Stromal cell of bone marrow (primary cell): ENCODE data around the gene SGK1.
A peak's percentile ranks its signal among the peaks of the same experiment; 100 is the strongest.

Experiments used
- DNase-seq: peaks from one replicate; pipeline ENCODE4 v3.0.0-alpha.2; 2012; ENCODE audit warnings: low read depth

SGK1 gene

DNA sequence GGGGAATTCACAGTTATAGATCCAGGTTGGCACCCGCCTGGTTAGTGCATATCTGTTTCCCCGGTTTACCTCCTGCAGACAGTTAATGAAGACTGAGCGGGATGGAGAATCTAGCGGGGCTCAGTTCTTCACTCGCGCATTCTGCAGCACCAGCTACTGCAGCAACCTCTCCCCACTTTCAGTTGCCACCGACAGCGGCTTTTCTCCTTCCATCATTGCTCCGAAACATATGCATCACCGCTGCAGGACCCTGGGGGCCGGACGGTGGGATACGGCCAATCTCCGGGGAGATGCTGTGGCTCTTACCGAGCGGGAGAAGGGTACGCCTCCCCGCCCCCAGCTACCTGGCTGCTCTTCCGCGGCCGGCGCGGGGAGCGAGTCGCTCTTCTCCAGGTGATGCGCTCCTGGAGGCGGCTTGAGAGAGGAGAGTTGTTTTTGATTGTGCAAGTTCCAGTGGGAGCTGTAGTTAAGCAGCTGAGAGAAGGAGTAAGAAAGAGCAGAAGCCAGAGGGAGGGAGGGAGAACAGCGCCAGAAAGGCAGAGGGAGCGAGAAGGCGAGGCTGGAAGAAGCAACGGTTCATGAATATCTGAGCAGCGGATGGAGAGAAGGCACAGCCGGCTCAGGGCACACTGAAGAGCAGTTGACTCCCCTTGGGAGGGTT lies at the start of gene SGK1:
TSS of gene SGK1 (minus strand) at position 642 of the 661 bp plus-strand sequence. CDS start 652 bp downstream, outside the sequence.
- DNase-seq = no peak

DNA sequence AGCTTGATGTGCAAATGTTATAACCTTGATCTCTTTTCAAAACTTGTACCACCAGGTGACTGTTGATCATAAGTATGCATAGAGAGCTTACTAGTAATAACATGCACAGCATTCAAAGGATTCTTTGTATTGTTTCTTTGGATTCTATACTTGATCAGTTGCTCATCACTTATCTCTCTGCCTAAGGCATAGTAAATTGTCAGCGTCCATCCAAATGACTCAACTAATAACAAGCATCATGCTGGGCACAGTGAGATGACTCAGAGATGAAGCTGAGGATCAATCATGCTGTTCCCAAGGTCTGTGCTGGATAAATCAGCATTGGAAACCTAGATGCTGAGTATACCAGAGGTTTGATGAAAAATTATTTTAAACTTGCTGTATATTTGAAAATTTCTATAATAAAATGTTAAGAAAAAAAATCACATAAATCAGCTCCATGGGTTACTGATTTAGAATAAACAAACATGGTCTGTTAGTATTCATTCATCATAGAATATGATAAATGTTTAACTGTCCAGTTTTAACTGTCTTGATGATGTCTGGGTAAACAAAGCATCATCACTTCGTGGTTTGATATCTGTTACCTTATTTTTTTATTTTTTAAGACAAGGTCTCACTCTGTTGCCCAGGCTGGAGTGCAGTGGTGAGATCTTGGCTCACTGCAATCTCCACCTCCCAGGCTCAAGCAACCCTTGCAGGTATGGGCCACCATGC lies 45.6 kb upstream of the SGK1 start:
- DNase-seq = peak; percentile 83

DNA sequence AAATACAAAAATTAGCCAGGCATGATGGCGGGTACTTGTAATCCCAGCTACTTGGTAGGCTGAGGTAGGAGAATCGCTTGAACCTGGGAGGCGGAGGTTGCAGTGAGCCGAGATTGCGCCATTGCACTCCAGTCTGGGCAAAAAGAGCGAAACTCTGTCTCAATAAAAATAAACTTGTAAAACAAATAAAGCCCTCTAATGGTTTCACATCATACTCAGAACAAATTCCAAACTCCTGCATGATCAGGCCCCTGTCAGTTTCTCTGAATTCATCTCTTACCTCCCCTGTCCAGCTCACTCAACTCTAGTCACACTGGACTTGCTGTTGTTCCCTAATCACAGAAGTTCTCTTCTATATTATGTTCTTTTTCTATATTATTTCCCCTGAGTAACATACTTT lies 43.1 kb upstream of the SGK1 start:
- no peak for DNase-seq

DNA sequence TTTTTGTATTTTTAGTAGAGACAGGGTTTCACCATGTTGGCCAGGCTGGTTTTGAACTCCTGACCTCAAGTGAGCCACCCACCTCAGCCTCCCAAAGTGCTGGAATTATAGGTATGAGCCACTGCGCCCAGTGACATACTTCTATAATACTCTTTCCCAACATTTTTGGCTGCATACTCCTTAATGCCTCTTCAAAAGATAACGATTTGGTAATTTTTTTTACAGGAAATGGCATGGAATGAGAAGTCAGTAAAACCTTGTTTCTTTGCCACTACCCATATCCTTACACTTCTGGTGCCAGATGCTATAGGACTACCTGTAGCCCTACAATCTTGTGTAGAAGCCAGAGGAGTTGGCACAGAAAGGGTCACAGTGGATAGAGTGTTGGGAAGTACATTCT lies 41.4 kb upstream of the SGK1 start:
- DNase-seq = no peak

DNA sequence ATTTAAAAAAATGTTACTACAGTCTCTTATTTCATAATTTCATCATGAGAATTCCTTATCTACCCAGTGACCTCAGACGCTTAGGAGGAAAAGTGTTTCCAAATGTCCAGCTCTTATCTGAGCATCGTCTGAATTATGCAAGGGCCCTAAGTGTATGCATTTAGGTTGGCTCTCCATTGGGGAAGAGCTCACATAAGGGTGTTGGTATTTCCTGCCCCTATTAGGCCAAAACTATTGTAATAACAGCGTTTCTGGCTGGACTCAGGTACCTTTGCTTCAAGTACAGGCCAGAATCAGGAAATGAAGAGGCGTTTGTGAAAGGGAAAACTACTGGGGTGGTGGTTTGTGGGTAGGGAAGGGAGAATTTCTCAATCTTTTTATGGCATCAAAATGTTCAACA lies 40.4 kb upstream of the SGK1 start:
- DNase-seq = no peak

DNA sequence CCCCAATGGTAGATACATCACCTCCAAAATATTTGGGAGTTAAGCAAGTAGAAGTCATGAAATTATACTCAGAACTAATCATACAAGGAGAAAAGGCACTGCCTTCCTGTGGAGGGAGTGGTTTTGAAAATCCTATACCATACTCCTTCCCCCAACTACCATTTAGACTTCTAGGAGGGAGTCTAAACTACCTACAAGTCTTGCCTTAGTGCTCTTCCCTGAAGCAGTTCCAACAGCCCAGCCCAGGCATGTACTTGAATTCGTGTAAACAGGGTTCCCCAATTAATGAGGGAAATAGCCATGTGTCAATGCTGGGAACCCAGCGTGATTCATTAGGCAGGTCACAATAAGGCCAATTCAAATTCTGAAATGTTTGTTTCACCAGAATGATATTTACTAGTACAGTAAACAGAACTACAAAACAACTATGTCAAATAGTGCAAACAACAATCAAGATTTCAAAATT lies 39.1 kb upstream of the SGK1 start:
- no peak for DNase-seq

DNA sequence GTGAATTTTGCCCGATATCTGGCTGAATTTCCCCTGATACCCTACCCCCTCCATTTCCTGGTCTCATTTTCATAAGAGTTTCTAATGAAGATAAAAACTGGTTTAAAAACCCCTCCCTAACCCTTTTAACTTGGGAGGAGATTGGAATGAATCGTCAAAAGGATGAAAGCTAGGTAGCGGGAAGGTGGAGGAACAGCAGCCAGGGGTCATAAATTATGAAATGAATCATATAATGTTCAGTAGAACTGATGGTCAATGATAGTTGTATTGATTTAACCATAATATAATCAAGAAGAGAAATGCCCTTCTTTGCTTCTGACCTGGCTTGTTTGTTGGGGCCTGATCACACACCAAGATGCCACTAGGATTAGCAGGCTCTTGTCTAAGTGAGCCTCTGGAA lies 38.5 kb upstream of the SGK1 start:
- DNase-seq = no peak

DNA sequence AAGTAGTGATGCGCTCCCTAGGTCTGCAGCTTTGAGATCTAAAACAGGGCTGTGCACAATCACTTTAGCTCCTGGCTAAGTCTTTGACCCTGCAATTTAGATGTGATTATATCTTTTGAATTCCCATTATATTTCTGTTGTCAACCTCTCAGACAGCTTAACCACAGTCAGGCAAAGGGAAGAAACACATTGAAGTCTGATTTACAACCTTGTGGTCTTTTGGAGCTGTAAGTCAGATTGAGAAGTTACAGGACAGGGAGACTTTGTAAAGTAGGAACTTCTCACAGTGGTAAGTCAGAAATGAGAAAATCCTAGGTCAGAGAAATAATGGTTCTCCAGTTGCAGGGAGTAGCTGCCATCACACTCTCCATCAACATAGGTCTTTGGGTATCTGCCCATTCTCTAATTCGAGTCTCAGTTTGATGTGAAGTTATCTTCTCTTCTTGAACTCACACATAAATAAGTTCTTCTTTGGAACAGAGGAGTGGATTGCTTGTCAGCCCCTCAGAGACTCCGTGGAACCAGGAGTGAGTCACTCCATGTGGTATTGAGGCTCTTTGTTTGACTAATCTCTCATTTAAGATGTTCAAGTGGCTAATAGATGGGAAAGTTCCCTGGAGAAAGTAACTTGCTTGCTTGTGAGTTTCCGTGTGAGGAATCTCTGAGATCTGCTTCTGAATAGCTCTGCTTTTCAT lies 35.0 kb upstream of the SGK1 start:
- peak; percentile 91 for DNase-seq

DNA sequence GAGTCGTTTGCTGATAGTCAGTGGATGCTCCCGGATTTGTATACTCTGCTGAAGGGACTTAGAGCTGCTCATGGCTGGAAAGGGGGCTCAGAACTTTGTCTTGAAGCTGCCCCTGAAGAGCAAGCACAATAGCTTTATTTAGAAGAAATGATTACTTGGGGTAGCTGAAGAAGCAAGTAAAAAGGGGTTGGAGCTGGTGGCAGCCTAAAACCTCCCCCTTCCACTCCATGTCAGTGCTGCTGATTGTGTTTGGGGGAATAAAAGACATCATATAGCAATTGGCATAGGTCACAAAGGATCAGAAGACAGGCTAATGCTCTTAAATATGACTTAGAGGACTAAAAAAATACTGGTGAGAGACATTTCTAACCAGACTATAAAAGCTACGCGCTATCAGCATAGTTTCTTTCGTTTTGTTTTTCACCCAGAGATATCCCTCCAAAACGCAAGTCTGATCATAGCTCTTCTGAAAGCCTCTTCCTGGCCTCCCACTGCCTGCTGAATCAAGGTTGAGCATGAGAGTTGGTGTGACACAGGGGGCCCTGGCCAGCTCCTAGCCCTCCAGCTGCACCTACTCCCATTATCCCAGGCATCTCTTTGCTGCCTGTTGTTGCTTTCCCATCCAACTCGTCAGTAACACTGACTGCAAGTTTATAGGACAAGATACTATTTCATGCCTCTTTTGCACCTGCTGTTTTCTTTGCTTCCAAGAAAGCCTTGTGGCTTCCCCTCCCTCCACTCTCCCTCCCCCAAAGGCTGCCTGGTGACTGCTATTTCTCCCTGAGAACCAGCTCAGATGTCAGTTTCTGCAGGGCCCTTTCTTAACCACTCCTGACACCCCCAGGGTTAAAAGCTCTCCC lies 33.9 kb upstream of the SGK1 start:
- DNase-seq = no peak

DNA sequence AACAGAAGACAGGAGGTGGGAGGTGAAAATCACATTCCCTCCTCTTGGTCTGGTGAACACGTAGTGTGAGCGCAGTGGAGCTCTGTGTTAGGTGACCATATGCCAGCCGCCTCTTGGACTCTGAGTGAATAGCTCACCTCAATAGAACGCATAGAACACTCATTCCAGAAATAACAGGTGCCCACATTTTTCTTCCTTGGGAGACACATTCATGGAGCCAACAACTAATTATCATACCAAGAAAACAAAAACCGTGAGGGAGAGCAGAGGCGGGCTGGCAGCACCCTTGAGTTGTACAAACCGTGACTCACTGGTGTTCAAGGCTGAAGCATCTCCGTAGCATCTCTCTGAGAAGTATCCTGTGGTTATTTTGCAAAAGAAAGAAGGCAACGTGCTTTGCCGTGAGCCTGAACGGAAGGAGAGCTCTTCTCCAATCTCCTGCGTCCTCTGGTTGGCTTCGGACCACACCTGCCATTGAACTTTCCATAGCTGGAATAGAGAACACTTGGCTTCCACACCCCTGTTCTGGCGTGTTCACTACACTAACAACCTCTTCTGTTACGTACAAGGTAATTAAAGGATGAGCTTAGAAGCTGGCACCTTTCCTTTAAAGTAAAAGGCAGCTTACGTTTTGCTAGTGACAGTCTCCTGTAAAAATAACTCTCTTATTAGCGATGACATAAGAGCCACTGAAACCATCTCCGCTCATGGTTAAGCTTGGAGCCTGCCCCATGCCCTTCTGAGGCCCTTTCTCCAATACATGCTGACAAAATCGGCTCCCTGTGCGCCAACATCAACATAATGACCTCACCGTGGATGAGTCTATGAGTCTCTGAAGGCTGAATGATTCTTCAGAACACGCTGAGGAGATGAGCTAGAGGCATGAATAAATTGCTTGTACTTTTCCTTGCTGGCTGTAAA lies 30.2 kb upstream of the SGK1 start:
- peak; percentile 99 for DNase-seq

DNA sequence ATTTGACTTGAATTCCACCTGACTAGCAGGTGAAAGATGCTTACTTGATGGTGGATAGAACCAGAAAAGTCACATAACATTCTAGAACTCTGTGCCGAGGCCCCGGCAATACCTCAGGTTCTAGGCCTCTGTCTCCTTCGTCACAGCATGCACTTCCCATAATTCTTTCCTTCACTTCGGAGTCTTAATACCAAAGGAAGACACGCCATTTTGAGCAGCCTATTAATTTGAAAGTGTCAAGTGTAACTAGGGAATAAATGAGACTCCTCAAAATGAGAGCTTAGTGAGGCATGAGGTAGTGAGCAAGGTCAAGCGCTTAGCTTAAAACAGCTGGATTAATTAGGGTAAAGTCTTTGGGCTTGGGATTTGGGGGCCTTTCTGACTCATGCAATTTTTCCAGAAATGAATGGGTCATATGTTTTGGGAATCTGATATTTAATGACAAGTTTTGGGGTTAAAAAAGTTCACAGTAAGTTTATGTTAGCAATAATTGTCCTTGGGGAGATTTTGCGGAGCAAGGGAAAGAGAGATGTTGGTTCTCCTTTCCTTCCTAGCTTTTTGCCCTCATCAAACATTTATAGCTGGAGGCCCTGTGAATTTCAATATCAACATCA lies 29.1 kb upstream of the SGK1 start:
- no peak for DNase-seq

DNA sequence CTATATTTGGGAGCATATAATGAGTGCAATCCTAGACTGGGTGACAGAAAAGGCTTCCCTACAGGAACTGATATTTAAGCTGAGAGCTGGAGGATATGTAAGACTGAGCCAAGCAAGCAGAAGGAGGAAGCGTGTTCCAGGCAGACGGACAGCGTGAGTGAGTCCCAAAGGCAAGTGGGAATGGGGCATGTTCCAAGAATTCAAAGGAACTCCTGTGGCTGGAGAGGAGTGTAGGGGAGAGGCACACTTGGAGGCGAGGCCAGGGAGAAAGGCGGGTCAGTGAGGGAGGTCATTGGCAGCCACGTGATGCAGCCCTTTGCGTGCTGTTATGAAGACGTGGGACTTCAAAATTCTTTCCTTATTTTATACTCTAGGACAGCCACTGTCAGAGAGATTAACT lies 27.9 kb upstream of the SGK1 start:
- DNase-seq = peak; percentile 69

DNA sequence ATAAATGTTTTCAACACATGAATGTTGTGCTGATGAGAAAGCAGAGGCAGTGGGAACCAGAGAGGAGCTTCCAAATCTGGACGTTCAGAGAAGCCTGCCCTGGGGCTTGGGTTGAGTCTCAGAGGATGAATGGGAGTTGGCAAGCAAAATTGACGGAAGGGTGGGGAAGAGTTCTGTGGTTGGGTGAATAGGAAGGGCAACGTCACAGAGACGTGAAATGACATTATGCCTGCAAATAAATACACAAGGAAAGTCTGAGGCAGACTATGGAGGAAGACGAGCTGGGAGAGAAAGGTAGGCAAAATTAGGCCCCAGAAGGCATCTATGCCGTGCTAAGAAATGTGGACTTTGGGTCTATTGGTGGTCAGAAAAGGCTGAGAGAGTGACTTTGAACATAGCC lies 25.2 kb upstream of the SGK1 start:
- no peak for DNase-seq

DNA sequence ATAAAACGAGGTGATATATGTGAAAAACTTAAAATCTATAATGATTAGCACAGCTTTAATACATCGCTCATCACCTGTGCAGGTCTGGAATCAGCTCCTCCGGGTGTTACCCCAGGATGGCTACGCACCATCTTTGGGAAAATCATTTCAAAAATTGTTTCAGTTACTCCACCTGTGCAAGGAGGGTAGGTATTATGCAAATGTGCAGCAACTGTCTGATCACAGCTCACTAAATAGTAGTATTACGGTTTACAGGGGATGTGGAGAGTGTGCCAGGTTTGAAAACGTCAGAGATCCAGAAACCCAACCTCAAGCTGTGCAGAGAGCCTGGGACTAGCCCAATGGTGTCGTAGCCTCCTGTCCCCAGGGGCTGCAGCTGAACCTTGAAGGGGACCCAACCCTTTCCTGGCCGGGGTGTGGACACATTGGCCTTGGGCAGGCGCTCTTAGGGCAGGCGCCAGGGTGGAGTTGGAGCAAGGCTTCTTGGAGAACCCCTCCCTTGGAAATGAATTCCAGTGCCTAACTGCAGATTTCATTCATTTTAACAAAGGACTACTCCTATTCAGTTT lies 24.2 kb upstream of the SGK1 start:
- DNase-seq = no peak

DNA sequence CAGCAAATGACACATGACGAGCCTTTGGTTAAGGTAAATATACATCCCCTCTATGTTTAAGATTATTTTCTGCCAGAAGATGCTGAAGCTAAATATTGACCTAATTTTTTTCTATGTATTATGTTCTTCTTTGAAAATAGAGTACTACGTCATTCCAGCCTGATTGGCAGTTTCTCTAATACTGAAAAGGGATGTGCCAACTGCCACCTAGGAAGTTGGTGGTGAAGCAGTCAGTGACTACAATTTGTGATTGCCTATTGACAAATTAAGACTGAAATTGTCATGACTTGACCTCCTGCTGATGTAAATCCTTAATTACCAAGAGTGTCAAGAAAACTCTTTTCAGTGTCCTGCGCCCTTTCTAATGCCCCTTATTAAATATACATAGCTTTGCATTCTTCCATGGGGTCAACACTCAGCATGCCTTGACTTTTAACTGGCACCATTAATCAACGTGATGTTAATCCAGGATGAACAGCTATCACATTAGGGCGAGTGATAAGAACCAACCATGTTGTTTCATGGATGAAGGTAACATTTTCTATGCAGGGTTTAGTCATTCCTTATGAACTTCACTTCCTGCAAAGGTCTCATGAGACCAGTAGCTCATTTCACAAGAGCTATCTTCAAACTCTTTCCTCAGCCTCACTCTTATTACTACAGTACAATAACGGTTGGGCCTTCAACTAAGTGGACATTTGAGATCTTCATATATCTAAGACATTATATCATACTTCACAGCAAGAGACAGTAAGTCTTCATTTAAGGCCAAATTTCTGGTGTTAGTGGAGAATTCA lies 22.5 kb upstream of the SGK1 start:
- no peak for DNase-seq

DNA sequence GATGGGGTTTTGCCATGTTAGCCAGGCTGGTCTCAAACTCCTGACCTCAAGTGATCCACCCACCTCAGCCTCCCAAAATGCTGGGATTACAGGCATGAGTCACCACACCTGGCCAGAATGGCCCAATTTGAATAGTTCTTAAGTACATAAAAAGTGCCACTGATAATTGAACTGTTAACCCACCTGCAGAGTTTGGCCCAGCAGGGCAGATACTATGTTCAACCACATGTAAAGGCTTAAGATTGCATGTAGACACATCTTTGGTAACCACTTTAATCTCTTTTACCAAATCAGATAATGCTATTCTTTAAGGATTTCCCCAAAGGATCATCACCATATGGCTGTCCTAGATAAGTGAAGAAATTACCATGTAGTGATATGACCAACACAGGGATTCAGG lies 21.3 kb upstream of the SGK1 start:
- DNase-seq = no peak

DNA sequence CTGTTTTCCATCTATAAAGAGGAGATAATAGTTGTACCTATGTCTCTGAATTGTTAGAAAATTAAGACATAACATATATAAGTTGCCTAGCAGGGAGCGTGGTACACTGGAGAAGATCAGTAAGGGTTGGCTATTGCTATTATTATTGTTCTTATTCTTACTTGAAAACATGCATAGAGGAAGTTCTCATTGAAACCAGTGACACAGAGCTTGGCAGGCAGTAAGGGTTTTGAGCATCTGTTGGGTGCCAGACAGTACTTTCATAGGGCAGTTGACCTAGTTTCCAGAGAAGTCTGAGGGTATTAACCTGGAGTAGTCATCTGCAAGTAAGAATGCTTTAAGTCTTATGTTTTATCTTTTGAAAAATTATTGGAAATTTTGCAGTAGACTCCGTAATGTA lies 13.3 kb upstream of the SGK1 start:
- DNase-seq = no peak

DNA sequence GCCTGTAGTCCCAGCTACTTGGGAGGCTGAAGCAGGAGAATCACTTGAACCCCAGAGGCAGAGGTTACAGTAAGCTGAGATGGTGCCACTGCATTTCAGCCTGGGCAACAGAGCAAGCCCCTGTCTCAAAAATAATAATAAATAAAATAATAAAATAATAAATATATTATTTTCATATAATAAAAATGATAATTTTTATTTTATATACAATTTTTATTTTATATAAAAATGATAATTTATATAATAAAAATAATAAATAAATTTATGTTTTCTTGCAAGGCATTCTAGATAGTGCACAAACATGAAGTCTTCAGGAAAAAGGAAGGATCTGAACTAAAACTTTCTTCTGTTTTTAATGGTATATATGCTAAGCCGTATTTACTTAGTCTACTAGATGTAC lies 12.6 kb upstream of the SGK1 start:
- DNase-seq = no peak

DNA sequence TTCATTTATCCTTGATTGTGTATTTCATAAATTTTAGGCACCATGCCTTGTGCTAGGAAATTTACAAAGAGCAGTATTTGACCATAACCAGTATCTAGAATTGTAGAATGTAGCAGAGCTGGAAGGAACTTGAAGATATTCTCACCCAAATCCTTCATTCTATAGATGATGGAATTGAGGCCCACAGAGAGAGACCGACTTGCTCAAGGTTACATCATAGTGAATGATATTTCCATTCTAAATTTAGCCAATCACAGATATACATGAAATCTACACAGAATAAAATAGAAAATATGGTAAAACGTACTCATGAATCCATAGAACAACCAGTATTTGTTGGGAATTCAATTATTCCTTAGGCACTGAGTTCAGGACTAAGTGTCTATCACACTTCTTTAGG lies 10.9 kb upstream of the SGK1 start:
- no peak for DNase-seq

DNA sequence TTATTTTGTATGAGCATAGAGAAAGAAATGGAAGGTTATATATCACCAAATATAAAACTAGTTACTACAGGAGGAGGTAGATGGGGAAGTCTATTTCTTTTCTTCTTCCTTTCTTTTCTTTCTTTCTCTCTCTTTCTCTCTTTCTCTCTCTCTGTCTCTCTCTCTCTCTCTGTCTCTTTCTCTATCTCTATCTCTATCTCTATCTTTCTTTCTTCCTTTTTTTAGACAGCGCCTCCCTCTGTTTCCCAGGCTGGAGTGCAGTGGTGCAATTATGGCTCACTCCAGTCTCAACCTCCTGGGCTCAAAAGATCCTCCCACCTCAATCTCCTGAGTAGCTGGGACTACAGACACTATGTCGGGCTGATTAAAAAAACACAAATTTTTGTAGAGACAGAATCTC lies 10.2 kb upstream of the SGK1 start:
- DNase-seq = no peak
